HG03103 (cell line): ENCODE measurements around the gene ABCG1.

ENCODE experiments used
- ATAC-seq: cut with Tn5 transposase; IDR thresholded peaks from one replicate; pipeline ENCODE4 v1.9.1; 2021; ENCODE audit warnings: low read depth; ENCODE audit not compliant: unreplicated experiment

The ABCG1 gene

GRCh38 chr21:42191696-42192595, 27.0 kb upstream of the ABCG1 start:
- ATAC-seq = no peak

- ATAC-seq = no peak
These were observed 25.7 kb upstream of the ABCG1 start for GRCh38 chr21:42193131-42193671.

- ATAC-seq = no peak
These were observed 25.2 kb upstream of the ABCG1 start for GRCh38 chr21:42193721-42194120.

GRCh38 chr21:42194863-42195262, 24.1 kb upstream of the ABCG1 start:
- ATAC-seq = no peak

- no peak for ATAC-seq
These were observed 23.4 kb upstream of the ABCG1 start for GRCh38 chr21:42195378-42196031.

GRCh38 chr21:42198929-42199867, 19.7 kb upstream of the ABCG1 start:
- no peak for ATAC-seq

- ATAC-seq = no peak
These were observed 19.0 kb upstream of the ABCG1 start for GRCh38 chr21:42199868-42200463.

- no peak for ATAC-seq
These were observed 17.9 kb upstream of the ABCG1 start for GRCh38 chr21:42200906-42201614.

- ATAC-seq = no peak
These were observed 17.3 kb upstream of the ABCG1 start for GRCh38 chr21:42201615-42202161.

- no peak for ATAC-seq
These were observed 16.6 kb upstream of the ABCG1 start for GRCh38 chr21:42202321-42202720.

GRCh38 chr21:42203321-42203720, 15.6 kb upstream of the ABCG1 start:
- no peak for ATAC-seq

- no peak for ATAC-seq
These were observed 15.0 kb upstream of the ABCG1 start for GRCh38 chr21:42203936-42204335.

- no peak for ATAC-seq
These were observed 11.5 kb upstream of the ABCG1 start for GRCh38 chr21:42207426-42207825.

- no peak for ATAC-seq
These were observed 10.9 kb upstream of the ABCG1 start for GRCh38 chr21:42208036-42208435.

GRCh38 chr21:42208801-42209490, 10.0 kb upstream of the ABCG1 start:
- no peak for ATAC-seq

- no peak for ATAC-seq
These were observed 9.0 kb upstream of the ABCG1 start for GRCh38 chr21:42209801-42210479.

- no peak for ATAC-seq
These were observed 6.7 kb upstream of the ABCG1 start for GRCh38 chr21:42212266-42212665.

GRCh38 chr21:42213082-42213774, 5.7 kb upstream of the ABCG1 start:
- ATAC-seq = no peak
